SHP77 treated with DMSO at 0.1 percent for 48 hours (cell line): ENCODE measurements around the gene CDK16.

Experiments
- DNase-seq: peaks from one replicate; lab custom pipeline; 2025; lab: John Stamatoyannopoulos, UW

The CDK16 gene

DNA sequence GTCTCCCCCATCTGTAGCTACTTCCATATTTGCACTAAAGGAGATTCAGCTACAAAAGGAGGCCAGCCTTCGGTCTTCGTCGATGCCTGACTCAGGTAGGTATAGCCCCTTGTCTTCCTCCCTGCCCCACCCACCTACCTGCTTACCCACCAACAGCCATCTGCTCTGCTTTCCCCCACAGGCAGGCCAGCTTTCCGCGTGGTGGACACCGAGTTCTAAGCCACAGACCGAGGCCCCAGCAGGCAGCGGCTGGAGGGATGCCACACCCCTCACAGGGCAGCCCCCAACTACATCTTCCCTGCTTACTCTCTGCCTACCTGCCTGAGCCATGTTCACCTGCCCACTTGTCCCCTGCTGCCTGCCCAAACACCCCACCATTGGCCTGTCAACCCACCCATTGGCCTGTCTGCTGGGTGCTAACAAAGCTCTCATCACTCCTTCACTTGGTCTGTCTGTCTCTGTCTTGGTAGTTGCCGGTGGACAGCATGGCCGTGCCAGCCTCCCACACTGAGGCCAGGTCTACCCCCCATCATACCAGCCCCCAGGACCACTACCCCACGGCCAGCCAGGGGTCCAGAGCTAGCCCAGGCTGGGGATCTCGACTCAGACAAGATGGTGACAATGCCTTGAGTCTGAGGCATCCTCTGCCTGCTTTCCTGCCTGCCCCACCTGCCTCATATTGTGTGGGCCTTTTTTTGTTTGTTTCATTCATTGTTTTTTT lies 10.2 kb downstream of the CDK16 start:
- no peak for DNase-seq

DNA sequence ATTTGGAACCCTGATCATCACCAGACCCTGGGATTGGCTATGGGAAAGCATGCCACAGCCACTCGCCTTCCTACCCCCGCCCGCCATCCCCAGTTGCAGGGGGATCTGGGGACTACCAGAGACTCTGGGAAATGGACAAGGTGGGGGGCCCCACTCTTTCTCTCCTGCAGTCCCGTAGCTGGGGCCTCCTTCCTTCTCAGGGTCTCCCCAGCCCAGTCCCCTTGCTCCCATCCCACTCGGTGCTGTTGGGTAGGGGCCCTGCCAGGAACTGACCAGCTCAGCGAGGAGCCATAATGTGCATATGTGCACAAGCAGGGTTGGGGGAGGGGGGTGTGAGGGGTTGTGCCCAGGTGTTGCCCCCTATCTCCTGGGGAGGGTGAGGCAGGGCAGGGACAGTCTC lies 10.9 kb downstream of the CDK16 start:
- DNase-seq, result no peak

DNA sequence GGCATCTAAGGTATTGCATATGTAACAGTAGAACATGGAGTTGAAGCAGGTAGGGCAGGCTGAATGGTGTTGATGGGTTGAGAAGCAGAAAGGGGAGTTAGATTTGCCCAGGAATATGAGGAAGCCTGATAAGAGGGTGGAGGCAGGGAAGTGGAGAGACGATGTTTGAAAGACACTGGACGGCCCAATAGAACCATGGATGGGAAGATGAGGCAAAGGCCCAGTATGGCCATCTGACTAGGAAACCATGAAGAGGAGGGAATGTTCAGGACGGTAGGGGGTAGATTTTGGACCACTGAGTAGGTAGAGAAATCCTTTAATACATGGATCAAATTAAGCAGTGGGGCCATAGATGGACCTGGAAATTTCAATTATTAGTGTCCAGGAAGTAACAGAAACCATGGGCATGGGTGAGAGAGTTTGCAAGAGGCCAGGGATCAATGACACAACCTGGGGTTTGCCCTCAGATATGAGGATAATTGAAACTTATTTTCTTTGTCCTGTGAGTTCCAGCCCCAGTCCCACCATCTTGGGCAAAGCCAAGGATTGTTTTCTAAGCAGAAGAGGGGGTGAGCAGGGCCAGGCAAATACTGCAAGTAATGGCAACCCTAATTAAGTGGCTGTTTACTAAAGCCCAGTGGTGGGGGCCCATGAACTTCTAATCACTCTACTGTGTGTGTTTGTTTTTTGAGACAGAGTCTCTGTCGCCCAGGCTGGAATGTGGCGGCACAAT lies 11.8 kb downstream of the CDK16 start:
- DNase-seq, result no peak

DNA sequence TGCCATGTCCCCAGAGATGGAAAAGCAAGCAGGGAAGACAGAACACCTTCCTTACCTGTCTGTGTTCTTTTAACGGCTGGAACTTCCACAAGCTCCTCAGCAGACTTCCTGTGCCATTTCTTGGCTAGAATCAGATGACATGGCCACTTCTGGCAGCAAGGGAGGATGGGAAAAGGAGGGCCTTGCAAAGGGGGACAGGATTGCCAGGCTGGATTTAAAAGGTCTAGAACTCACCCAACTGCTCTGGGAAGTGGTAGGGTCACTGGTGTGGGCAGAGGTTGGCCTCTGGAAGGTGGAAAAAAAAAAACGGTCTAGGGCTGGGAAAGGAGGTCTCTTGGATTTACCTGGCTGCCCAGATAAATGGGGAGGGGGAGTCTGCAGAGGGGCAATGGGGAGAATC lies 12.7 kb downstream of the CDK16 start:
- no peak for DNase-seq

DNA sequence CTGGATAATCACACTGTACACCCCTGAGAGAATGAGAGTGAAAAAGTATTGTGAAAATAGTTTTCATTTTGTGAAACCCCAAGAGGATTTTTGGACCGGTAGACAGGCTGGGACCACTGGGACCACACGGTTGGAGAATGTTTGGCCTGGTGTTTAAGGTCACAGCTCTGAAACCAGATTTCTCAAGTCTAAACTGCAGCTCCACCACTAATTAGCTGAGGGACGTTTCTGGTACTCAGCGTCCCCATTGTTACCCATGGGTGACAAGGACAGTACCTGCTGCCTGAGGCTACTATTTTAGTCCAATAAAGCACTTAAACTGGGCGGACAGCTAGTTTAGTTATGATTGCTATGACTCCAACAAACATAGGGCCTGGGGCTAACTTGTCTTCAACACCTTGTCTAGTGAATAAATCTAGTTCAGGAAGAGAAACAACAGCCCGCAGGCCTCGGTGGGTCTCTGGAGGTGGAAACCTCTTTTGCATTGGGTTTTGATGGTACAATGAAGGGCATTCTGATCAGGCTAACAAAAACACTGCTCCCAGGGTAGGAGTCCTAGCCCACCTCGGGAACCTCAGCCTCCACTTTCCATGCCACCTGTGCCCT lies 13.8 kb downstream of the CDK16 start:
- no peak for DNase-seq

DNA sequence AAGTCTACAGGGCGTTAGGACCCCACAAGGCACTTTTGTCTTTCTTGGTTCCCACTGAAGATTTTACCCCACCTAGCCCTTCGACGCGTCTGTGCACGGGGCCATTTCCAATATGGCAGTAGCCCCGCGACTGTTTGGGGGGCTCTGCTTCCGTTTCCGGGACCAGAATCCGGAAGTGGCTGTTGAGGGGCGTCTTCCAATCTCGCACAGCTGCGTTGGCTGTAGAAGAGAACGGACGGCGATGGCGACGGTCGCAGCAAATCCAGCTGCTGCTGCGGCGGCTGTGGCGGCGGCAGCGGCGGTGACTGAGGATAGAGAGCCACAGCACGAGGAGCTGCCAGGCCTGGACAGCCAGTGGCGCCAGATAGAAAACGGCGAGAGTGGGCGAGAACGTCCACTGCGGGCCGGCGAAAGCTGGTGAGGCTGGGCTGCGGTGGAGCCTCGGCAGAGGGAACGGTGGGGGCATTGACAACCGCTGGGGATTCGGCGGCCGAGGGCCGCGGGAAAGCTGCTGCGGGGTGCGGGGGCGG lies 14.4 kb downstream of the CDK16 start, which contains the start of gene USP11:
TSS of gene USP11 (plus strand) at position 207 of the 530 bp plus-strand sequence. CDS start at position 242, 35 bp downstream.
- peak; percentile 1 for DNase-seq

DNA sequence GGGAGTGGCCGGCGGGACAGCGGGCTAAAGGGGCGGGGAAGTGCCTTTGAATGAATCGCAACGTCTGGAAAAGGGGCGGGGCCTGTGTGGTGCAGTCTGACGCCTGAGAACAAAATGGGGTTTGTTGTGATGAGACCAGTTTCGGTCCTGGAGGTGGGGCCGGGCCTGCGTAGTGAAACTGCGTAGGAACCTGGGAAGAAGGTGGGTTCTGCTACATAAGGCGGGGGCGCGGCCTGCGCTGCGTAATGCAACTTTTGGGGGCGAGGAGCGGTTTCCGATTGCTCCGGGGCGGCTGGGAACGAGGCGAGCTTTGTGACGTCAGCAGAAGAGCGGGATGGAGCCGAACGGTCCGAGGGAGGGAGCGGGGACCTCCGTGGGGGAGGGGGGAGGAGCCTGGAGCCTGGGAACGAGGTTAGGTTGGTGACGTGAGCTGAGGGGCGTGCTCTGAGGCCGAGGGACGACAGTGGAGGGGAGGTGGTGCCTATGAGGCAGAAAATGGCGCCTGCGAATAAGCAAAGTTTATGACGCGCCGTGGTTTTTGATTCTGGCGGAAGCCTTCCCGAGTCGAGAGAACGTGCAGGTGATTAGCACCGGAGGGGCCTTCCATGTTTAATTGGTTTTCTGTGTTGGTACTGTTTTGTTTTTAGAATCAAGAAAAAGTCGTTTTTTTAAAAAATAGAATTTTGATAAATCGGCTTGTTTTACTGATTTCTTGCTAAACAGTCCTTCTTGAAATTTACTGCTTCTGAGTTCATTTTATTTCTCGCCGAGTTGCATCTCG lies 15.0 kb downstream of the CDK16 start:
- peak; percentile 74 for DNase-seq

DNA sequence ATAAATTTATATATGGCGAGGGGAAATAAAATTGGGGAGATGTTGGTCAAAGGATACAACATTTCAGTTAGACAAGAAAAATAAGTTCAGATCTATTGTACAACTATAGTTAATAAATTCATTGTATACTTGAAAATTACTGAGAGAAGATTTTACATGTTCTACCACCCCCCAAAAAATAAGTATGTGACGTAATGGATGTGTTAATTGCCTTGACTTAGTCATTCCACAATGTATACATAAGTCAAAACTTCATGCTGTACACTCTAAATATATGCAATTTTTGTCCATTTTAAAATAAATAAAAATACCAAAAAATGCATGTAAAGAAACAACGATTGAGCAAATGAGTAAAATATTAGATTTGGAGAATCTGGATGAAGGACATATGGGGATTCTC lies 16.1 kb downstream of the CDK16 start:
- DNase-seq, result no peak

DNA sequence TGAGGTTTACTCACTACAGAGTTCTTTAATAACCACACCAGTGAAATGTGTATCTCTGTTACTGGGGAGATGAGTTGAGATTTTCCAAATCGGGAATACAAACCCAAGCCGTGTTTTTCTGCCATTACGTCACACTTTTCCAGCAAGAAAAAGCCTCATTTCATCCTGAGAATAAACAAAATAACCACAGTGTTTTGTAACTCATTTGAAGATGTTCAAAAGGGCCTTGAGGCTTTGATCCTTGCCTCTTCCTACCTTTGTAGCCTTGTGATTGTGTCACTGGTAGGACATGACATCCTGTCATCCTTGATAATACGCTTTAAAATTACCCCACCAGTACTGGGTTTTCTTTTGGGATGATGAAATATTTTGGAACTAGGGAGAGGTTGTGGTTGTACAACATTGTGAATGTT lies 17.2 kb downstream of the CDK16 start:
- no peak for DNase-seq

DNA sequence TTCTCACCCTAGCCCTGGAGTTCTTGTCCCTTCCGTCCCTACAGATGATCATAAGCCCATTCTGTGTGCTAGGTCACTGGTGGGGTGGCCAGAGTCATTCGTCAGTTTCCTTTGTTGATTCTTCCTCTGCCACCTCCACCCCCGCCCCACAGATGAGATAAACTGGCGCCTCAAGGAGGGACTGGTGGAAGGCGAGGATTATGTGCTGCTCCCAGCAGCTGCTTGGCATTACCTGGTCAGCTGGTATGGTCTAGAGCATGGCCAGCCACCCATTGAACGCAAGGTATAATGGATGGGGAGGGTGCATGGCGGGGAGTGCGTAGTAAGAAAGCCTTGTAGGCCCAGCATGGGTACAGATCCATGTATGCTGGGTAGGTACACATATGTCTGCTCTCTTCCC lies 20.7 kb downstream of the CDK16 start:
- no peak for DNase-seq

DNA sequence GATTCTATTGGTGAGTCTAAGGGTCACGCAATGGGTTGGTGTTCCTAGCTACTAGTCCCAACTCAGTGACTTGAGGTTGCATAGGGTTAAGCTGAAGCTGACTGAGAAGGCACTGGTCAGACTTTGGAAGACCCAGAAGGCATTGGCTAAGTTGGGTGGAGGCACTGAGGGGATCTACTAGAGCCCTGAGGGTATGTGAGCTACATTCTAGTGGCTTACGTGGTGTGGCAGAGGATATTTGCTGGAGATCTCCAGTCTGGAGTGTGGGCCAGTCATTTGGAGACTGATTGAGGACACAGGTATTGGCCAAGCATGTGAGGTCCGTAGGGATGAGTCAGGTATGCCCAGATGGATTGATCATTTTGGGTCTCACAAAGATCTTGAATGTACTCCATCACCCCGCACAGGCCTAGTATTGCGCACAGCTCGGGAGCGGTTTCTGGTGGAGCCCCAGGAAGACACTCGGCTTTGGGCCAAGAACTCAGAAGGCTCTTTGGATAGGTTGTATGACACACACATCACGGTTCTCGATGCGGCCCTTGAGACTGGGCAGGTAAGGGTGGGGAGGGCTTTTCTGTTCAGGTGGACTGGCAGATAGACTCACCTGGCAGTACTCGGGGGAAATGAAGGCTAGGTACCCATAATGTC lies 21.5 kb downstream of the CDK16 start:
- DNase-seq, result no peak

DNA sequence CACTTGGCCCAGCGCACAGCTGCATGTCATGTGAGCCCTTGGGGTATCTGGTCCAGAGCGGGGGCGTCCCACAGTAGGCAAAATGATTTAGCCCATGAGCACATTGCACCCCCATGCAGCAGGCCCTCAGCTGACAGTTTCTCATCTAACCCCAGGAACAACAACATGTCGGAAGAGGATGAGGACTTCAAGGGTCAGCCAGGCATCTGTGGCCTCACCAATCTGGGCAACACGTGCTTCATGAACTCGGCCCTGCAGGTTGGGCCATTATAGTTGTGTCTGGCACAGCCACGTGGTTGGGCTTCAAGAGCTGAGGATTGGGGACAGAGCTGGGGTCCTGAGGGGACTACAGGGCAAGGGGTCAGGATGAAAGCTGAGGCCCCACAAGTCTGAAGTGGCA lies 22.1 kb downstream of the CDK16 start:
- DNase-seq, result no peak

DNA sequence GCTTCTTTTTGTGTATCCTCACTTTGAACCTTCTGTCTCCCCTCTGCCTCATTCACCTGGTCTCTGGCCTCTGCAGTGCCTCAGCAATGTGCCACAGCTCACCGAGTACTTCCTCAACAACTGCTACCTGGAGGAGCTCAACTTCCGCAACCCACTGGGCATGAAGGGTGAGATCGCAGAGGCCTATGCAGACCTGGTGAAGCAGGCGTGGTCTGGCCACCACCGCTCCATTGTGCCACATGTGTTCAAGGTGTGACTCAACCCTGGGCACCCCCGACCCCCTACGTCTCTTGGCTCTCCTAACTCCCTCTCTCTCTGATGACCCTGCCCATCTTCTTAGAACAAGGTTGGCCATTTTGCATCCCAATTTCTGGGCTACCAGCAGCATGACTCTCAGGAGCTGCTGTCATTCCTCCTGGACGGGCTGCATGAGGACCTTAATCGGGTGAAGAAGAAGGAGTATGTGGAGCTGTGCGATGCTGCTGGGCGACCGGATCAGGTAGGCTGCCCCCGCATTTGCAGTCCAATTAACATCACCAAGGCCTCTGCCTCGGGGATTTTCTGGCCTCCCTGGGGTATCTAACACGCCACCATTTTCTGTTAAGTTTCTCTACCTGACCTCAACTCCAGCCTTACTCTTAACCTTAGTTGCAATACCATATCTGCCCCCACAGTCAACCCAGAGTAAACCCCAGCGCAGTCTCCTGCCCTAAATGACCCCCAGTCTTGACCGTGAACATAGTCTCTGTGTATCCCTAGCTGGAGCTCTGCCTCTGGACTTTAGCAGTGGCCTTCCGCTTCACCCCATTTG lies 22.9 kb downstream of the CDK16 start:
- DNase-seq, result no peak

DNA sequence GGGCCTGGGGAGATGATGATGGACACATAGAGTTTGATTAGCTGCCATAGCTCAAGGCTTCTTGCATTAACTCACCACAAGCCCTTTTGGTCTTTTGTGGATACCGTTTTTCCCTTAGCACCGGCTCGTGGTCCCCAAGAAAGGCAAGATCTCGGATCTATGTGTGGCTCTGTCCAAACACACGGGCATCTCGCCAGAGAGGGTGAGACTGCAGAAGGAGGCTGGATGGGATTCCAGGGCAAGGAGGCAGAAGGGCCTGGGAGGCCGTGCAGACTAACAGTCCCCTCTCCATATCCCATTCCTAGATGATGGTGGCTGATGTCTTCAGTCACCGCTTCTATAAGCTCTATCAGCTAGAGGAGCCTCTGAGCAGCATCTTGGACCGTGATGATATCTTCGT lies 23.8 kb downstream of the CDK16 start:
- DNase-seq, result no peak

DNA sequence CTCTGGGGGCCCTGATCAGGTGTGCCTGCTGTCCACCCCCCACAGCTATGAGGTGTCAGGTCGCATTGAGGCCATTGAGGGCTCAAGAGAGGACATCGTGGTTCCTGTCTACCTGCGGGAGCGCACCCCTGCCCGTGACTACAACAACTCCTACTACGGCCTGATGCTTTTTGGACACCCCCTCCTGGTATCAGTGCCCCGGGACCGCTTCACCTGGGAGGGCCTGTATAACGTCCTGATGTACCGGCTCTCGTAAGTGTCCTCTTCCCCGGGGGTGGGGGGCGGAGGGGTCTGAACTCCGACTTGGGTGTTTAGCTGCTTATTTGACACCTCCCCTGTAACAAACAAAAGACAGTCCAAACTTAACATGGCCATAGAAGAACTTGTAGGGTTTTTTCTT lies 24.9 kb downstream of the CDK16 start:
- DNase-seq, result no peak

DNA sequence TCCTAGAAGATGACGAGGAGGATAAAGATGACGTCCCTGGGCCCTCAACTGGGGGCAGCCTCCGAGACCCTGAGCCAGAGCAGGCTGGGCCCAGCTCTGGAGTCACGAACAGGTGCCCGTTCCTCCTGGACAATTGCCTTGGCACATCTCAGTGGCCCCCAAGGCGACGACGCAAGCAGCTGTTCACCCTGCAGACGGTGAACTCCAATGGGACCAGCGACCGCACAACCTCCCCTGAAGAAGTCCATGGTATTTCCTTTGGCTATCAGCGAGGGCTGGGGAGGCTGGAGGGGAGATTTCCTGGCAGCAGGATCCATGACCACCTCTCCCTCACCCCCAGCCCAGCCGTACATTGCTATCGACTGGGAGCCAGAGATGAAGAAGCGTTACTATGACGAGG lies 26.2 kb downstream of the CDK16 start:
- DNase-seq, result no peak

DNA sequence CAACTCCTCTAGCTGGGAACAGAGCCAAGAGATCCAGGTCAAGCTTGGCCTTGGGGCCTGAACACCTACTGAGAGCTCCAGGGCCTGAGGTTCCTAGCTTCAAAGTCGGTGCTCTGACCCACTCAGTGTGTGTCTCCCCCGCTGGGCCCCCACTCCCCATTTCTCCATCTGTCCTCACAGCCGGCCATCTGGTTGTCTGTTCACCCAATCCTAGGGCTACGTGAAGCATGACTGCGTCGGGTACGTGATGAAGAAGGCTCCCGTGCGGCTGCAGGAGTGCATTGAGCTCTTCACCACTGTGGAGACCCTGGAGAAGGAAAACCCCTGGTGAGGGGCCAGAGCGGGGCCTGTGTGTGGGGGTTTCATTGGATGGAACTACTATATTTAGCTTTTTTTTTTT lies 26.7 kb downstream of the CDK16 start:
- no peak for DNase-seq

DNA sequence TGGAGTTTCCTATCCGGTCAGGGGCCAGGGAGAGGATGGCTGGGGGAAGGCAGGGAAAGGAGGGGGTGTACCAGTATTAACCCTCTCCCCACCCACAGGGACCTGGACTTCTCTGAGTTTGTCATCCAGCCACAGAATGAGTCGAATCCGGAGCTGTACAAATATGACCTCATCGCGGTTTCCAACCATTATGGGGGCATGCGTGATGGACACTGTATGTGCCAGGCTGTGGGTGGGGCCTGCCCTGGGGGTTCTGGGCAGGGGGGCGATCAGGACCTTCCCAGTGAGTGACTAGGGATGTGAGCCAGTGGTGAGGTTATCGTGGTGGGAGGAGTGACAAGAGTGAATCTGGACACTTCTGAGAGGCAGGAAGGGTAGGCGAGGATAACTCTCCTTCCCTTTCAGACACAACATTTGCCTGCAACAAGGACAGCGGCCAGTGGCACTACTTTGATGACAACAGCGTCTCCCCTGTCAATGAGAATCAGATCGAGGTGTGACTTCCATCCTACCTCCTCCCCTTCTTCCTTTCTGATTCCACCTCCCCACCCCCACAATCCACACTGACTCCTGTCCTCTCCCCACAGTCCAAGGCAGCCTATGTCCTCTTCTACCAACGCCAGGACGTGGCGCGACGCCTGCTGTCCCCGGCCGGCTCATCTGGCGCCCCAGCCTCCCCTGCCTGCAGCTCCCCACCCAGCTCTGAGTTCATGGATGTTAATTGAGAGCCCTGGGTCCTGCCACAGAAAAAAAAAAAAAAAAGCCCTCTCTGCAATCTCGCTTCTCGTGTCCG lies 28.9 kb downstream of the CDK16 start:
- no peak for DNase-seq

DNA sequence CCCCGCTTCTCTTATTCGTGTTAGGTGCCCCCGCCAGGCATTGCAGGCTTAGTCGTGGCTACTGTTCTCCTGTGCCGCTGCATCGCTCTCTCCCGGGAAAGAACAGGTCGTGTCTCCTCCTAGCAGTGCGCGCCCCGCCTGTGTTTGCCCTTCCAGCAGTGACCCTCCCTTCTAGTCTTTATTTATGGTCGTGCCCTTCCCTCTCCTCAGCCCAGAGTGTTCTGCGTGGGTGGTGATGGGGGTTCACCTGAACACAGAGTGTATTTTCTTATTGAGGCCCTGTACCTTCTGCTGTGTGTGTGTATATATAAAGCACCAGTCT lies 29.5 kb downstream of the CDK16 start:
- no peak for DNase-seq

DNA sequence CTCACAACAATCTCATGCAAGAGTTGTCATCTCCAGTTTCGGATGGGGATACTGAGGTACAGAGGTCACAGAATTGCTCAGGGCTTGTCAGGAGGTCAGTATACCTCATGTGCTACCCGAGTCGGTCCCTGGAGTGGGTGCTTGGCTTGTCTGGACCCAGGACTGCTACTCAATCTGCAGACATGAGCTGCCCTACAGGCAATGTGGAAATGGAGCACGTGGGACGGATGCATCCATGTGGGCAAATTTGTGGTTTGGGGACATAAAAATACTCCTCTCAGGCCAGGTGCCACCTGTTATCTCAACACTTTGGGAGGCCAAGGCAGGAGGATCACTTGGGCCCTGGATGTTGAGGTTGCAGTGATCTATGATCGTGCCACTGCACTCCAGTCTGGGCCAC lies 30.1 kb downstream of the CDK16 start:
- DNase-seq, result no peak
